HL-60 (cell line): ENCODE data around the gene TOMM70.
A peak's percentile ranks its signal among the peaks of the same experiment; 100 is the strongest.

Experiments
- DNase-seq, 2 experiments: peaks; one replicate each; pipeline ENCODE4 v3.0.0-alpha.2; 2010 to 2020; ENCODE audit warnings: low read depth in 1 of 2, low spot score in 1 of 2
- H3K27ac ChIP-seq: fragments of 250-450 bp; sonication (Bioruptor Pico); replicated peaks from 2 replicates; pipeline ENCODE4 v1.5.1; 2020; ENCODE audit warnings: mild to moderate bottlenecking, moderate library complexity
- H3K27me3 ChIP-seq: fragments of 250-450 bp; sonication (Bioruptor Pico); 2 replicates; pipeline ENCODE4 v1.5.1; 2021; ENCODE audit warnings: mild to moderate bottlenecking, moderate library complexity; ENCODE audit not compliant: insufficient read depth, poor library complexity, severe bottlenecking
- H3K4me3 ChIP-seq: replicated peaks from 2 replicates; pipeline ENCODE4 v1.5.1; 2011; ENCODE audit warnings: mild to moderate bottlenecking, control low read depth, low read length; ENCODE audit not compliant: insufficient read depth
- CTCF ChIP-seq: IDR thresholded peaks from one replicate; pipeline ENCODE4 v1.5.1; 2011; ENCODE audit warnings: low read length, control low read depth, inconsistent platforms; ENCODE audit not compliant: insufficient read depth
- GABPA ChIP-seq: IDR thresholded peaks from 2 replicates; pipeline ENCODE4 v1.6.1; 2012; ENCODE audit warnings: low read depth
- POLR2AphosphoS5 ChIP-seq: IDR thresholded peaks from 2 replicates; pipeline ENCODE4 v1.6.1; 2012; ENCODE audit warnings: low read depth
- REST ChIP-seq: IDR thresholded peaks from 2 replicates; pipeline ENCODE4 v1.6.1; 2012; ENCODE audit warnings: low read depth; ENCODE audit not compliant: insufficient replicate concordance
- SPI1 ChIP-seq: IDR thresholded peaks from 2 replicates; pipeline ENCODE4 v1.6.1; 2012; ENCODE audit warnings: low read depth, mild to moderate bottlenecking, borderline replicate concordance

The TOMM70 gene

GRCh38 chr3:100366424-100366823 lies 34.5 kb downstream of the TOMM70 start:
- TF ChIP-seq POLR2AphosphoS5 (no peak), REST (no peak), GABPA (no peak), SPI1 (no peak), CTCF (no peak)
- no peak overlapping the region for H3K4me3 ChIP-seq
- no peak for DNase-seq

GRCh38 chr3:100364421-100364820 lies 36.5 kb downstream of the TOMM70 start:
- TF ChIP-seq CTCF: no peak
- TF ChIP-seq POLR2AphosphoS5: no peak
- no peak for TF ChIP-seq SPI1
- TF ChIP-seq REST: no peak
- no peak for TF ChIP-seq GABPA
- H3K4me3 ChIP-seq: no peak overlapping the region
- DNase-seq: no peak

More at GRCh38 chr3:100366424-100366823, 34.5 kb downstream of the TOMM70 start:
- no peak overlapping the region for H3K27ac ChIP-seq
- no peaks in the 10 kb centered on the region for H3K27me3 ChIP-seq

GRCh38 chr3:100361897-100362296 lies 39.0 kb downstream of the TOMM70 start:
- DNase-seq: no peak
- TF ChIP-seq SPI1 (no peak), GABPA (no peak), CTCF (no peak), POLR2AphosphoS5 (0 out of 2 replicates have a peak, but pooled peaks have one; percentile 23), REST (no peak)
- no peak overlapping the region for H3K4me3 ChIP-seq
- H3K27me3 ChIP-seq: no peaks in the 10 kb centered on the region
- H3K27ac ChIP-seq: no peak overlapping the region

More at GRCh38 chr3:100364421-100364820, 36.5 kb downstream of the TOMM70 start:
- Histone ChIP-seq H3K27me3 (no peaks in the 10 kb centered on the region), H3K27ac (no peak overlapping the region)
